GM18861 (cell line): ENCODE results near the gene AOPEP.

Source experiments
- ATAC-seq: cut with Tn5 transposase; IDR thresholded peaks from one replicate; pipeline ENCODE4 v1.9.1; 2021; ENCODE audit not compliant: unreplicated experiment

The AOPEP gene

DNA sequence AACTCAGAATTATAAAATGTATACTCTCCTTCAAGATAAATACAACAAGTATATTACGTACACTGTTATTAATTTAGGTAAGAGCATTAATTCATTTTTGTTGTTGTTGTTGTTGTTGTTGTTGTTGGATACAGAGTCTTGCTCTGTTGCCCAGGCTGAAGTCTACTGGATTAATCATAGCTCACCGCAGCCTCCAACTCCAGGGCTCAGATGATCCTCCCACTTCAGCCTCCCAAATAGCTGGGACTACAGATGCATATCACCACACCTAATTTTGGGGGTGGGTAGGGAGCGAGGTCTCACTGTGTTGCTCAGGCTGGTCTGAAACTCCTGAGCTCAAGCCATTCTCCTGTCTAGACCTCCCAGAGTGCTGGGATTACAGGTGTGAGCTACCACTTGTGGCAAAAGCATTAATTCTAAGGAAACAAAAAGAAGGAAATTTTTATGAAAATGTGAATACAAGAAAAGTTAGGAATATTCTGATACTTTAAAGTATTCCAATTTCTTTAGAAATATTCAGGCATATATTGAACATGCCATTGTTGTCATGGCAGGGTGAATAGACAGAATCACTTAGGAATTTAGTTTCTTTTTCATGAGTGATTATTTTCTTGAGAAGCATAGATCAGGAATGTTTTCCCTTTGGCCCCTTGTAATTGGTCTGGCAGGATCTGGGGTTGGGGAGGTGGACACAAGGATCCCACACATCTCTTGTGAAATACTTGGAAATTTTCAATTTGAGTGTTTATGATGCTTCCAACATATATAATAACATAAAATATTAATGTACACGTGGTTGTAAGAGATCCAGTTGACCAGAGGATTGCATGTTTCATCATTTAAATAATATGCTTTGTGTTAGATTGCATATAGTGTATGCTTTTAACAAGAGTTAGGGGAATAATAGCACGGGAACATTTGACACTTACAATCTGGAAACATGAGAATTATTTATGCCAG is 327.4 kb downstream of the AOPEP start:
- ATAC-seq: no peak

DNA sequence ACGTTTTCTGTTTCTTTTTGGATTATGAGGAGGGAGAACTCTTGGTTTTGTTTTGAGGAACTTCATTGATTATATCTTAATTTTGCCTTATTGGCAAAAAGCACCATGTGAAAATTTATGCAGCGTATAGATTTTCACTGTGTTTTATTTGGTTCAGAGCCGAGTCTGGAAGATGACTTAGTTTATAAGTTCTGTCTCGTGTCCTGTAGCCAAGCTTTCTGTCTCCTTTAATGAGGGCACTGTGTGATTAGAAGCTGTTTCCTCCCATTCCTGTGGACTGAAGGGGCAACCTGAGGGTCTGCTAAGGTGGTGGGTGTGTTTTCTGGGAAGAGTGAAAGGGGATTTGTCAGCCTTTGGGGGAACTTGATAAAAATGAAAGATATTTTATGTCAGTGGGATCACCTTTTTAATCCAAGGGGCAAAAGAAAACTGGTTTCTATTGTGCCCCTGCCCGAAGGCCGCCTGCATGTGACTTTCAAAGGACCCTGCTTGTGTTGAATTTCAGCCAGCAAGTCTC is 328.9 kb downstream of the AOPEP start:
- ATAC-seq: no peak

DNA sequence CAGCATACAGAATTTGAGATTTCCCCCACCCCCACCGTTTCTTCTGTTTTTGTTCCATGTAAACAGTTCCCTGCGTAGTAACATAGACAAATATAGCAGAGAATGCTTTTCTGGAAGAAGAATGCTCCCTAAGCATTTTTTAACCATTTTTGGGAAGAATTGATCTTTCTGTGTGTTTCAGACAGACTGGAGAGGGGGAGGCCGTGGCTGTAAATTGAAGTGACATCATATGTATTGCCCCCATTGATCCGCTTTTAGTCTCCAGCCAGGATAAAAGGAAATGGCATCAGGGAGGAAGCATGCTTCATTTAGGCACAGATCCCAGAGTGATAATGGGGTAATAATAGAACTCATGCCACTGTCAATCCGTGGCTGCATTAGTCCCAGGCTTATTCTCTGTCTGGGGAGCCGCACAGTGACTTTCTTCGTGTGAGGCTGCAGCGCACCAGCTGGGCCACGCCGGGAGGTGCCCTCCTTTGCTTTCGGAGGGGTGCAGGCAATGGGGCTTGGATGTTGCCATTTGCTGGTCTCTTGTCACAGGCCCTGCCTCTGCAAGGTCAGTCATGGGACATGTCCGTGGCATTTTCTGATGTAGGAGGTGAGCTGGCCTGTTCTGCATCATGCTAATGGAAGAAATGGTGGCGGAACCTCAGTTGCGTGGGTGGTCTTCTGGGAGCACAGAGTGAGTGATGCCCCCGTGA is 329.5 kb downstream of the AOPEP start:
- no peak for ATAC-seq

DNA sequence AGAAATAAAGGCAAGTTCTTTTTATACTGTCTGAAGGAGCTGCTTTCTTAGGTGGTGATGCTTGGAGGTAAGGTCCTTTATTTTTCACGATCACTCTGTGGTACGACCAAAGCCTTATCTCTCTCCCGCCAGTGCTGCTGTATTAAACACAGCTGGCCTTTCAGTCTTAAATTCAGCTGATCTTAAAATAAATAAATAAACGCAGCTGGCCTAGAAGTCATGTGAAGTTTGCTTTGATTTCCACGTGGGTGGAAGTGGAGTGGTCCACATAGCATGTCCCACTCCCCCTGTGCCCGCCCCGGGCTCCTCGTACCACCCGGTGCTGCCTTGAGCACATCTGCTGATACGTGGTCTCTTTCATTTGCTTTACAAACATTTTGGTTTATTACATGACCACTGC is 330.6 kb downstream of the AOPEP start:
- no peak for ATAC-seq

DNA sequence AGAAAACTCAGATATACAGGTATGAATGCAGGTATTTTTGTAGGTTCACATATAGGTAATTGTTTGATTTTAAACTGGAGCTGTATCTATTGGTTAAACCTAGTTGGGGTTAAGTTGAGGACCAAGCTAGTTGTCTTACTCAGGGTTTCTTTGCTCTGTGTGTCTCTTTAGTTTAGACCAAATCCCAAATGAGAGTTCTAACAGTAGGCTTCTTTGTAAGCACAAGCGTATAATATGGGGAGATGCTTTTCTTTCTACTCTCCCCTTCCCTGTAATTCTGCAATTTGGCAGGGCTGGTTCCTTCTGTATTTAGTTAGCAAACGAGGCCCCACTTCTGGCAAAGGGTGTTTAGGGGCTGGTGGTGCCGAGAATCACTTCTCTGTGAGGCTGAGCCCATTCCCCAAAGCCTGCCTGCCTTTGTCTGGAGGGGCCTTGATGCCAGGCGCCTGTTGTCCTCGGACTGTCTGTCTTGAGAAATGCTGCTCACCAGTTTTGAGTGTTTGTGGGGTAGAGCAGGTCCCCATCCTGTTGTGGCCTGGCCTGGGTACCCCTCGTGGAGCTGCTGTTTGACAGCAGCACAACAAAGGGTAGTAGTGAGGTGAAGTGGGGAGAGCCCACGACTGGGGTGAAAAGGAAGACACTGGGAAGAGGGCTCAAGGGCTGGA is 331.8 kb downstream of the AOPEP start:
- ATAC-seq: no peak

DNA sequence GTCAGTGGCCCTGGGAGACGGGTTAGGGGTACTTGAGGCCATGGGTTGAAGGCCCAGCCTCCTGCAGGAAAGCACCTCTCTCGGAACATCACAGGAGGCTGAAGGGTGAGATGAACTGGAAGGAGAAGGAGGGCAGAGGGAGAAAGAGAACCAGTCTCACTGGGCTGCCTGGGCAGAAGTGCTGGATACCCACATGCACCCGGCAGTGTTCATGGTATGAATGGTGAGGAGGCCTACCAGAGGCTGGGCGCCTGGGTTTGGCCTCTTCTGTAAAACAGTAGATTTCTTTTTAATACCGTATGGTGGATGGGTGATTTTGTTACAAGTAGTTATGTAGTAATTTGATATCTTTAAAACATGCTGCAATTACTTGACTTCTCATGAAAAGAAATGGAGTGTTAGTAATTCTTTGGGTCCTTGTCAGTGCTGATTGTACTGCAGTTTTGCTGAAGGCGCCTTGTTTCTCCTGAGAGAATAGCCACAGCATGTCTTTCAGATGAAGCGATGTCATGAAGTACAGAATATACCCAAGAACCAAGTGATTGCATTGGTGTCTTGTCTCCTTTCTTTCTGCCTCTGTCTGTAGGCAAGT is 332.4 kb downstream of the AOPEP start:
- no peak for ATAC-seq

DNA sequence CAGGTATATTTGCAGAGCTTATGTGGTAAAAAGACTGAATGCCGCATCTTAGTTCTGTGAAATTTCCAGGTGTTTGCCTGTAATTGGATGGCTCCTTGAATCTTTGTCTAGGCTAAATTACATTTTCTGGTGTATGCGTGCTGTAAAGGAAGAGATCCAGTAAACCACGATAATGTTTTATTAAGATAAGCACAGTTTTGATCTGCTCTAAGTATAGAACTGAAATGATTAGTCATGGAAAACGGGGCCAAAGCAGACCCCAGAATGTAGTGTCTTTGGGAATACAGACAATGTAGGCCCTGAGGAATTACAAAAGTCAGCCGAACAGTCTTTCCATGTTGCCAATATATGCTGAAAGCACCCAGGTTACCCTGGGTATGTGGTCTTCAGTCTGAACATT is 333.7 kb downstream of the AOPEP start:
- no peak for ATAC-seq

DNA sequence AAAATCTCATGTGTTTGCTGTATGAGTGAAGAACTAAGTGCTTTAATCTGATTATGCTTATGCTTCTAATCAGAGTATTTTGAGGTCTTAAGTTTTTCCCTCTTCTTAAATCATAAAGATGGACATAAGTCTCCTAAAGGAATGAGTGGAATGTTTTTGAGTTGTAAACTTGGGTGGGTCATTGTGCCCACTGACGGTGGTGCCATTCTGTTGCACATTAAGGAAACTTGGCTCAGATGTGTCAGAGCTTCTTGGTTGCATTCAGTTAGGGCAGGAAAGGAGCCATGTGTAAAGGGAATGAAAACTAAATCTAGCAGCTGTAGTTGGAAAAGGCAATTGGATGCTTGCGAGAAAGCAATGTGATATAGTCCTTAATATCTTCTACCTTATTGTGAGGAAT is 334.4 kb downstream of the AOPEP start:
- ATAC-seq: no peak

DNA sequence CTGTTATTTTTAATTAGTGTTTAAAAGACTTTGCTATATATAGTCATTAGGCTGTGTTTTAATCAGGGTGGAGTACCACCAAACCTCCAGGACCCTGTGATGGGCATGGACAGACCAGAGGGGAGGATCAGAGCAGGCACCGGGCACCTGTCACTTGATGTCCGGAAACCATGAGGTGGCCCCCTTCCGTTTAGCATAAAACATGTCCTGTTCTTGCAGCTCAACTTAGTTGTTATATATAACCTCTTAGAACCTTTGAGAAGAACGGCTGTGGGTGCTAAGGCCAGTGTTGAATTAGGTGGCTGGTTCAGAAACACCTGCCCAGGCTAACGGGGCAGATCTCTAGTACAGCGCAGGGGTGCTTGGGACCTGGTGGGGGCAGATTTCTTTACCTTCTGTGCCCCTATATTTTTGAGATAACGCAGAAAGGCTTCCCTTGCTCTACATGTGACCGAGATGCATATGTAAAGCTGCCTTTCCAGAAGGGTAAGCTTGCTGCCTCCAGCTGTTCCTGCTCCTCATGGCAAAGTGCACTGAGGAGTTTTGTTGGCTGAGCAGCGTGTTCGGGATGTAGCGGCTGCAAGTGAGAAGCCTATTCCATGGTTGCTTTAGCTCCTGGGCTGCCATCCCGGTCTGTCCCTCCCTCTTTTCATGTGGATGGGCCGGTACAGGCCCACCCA is 335.6 kb downstream of the AOPEP start:
- no peak for ATAC-seq

DNA sequence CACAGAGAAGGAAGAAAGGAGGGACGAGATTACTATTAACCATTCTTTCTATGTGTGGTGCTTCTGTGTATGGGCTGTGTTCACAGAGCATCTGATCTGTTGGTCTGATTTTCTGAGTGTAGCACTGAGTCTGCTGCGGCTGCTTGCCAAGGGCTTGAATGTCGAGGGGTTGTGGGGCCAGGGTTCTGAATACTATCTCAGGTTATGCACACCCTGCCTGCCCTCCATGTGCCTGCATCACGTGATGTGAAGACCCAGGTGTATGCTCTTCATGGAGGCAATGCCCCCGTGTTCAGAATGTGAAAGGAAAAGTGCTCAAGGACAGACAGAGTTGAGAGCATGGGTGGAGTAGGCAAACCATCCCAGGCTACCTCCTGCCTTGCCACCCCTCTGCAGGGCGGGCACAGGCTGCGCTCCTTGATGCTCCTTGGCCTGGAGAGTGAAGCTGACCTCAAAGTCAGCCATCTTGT is 336.1 kb downstream of the AOPEP start:
- no peak for ATAC-seq

DNA sequence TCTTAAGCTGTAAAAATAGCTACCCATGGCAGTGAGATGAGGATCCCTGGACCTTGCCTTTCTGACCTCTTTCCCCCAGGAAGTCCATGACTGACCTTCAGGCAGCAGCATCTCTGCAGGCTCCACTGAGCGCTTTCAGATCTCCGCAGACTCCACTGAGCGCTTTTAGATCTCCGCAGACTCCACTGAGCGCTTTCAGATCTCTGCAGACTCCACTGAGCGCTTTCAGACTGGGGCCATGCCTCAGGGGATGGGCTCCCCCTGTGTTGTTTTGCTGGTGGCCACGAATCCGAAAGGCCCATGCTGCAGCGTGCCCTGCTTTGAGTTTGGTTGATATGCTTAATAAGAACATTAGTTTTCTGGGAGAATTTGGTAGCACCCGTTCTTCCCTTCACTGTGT is 336.8 kb downstream of the AOPEP start:
- ATAC-seq: no peak

DNA sequence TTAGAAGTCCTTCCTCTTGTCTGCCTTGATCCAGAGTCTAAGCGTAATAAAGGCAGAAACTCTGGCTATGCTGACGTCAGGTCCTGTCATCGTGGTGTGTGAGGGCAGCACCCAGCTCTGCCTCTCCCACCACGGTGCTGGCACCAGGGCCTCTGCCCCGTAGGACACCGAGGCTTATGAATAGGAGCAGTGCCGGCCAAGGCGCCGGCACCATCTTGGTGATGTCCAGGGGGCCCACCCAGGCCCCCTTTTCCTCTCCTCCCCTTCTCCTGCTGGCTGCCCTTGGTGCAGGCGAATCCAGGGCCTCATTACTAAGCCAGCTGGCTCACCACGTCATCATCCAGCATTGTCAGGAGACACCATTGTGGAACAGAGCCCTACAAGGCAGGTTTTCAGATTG is 338.7 kb downstream of the AOPEP start:
- ATAC-seq: no peak

DNA sequence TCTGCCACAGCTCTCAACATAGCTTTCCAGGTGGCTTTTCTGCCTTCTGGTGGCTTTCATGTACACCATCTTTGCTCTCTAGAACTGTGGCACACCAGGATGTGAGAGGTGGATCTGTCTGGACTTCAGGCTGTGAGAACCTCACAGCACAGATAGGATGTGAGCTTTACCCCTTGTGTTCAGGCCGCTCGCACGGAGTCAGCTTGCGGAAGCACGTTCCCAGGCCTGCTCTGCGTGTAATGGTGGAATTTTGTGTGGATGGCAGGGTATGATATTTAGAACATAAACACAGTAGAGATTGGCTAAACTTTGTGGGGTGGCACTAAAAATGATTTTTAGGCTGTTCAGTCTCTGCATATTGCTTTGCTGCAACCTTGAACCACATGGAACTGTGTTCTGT is 340.6 kb downstream of the AOPEP start:
- ATAC-seq: no peak

DNA sequence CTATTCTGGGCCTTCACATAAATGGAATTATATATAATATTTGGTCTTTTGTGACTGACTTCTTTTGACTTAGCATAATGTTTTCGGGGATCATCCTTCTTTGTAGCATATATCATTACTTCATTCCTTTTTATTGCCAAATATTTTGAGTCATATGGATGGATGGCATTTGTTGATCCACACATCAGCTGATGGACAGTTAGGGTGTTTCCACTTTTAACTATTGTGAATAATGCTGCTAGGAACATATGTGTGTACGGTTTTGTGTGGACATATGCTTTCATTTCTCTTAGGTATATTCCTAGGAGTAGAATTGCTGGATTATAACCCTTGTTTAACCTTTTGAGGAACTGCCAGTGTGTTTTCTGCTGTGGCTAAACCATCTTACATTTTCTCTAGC is 341.4 kb downstream of the AOPEP start:
- ATAC-seq: no peak

DNA sequence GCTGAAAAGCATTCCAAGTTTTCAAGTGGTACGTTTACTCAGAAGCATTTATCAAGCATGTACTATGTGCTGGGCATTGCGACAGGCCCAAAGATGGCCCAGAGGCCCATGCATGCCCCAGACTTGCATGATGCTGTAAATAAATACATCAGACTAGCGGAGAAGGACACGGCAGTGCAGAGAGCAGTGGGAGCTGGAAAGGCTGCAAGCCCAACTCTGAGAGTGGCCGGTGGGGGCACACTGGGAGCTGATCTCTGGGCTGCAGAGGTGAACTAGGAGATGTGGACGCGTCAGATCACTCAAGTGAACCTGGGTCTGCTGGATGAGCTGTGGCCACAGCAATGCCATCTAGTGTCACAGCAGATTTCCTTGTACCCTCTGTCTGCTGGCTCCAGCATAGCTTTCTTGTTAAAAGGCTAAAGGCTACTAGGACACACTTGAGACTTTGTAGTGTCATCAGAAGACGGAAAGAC is 344.1 kb downstream of the AOPEP start:
- no peak for ATAC-seq

DNA sequence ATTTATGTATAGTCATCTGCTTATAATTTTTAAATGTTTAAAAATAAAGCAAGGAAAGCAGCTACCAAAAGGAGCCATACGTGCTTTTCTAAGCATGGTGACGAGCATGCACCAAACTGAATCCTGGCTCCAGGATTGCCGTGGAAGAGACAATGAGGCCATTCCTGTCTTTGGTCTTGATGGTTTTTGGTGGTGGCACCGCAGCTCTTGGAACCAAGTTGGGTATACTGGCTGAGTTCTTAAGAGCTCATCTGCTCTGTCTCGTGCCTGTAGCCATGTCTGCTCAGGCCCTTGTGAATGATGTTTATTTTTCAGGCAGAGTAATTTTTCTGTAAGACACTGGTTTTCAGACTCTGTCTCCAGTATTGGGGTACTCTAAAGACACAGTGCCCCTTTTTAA is 345.0 kb downstream of the AOPEP start:
- ATAC-seq: no peak

DNA sequence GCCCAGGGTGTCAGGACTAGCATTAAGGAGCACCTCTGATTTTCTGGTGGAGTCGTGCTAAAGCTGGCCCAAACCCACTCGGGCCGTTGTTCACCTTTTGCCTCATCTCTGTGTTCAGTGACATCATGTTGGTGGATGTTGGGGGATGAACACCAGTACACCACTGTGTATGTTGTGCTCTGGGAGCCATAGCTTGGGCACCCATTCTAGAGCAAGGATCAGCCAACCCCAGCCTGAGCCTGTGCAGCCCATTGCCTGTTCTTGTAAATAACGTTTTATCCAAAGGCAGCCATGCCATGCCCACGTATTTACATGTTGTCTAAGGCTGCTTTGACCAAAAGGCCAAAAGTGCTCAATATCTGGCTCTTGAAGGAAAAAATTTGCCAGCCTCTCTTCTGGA is 345.4 kb downstream of the AOPEP start:
- no peak for ATAC-seq

DNA sequence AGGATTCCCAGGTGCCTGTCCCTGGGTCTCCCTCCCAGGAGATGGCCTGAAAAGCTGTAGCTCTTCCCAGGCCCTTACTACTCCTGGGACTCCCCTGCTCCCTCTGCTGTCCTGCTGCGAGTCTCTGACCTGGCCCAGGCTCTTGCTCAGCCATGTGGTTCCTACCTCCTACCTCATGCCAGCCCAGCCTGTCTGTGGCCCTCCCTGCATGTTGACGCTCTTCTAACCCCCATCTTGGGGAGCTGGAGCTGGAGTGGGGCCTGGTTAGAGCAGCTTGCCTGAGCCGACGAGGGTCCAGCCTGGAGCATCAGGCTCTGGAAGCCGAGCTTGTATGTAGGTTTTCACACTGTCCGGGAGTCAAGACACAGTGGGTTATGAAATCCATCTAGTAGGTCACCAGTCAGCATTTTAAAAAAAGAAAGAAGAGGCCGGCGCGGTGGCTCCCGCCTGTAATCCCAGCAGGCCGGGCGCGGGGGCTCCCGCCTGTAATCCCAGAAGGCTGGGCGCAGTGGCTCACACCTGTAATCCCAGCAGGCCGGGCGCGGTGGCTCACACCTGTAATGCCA is 346.6 kb downstream of the AOPEP start:
- no peak for ATAC-seq

DNA sequence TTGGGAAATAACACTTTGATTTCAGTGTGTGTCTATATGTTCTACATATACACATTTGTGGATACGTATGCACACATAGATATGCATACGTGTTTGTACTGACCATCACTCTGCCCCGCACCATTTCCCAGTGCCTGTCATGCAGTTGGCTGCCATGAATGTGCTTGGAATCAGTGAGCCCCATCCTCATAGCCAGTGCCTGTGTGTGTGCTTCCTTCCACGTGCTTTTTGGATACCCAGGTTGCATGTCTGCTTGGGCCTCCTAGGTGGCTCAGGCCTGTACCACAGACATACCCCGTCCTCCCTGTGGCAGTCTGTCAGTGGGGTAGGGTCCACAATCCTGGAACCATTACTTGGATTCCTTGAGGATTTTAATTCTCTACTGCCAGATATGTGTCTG is 347.4 kb downstream of the AOPEP start:
- no peak for ATAC-seq

DNA sequence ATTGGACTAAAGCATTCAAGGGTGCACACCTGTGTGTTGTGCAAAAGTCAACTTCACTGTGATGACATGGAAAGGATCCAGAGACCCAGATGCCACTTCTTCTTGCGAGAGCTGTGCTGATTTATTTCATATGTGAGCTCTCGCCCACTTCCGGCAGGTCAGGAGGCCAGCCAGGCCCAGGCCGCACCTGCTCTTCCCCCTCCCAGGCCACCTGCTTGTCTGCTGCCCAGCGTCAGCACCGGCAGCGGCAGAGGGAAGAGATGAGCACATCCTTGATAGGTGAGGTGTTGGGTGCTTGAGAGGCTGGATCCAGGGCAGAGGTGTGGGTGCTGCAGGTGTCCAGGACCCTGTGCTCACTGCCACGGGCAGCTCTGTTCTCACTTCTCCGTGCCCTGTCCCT is 348.1 kb downstream of the AOPEP start:
- ATAC-seq: no peak
